ENCODE measurements around the gene SH3RF2. TPM values are rescaled to one million over a fixed set of nuclear protein-coding genes. Genes with fewer than 3 reads are reported as not detected.
A peak's percentile ranks its signal among the peaks of the same experiment; 100 is the strongest.

SH3RF2 gene
- total and polyA plus RNA-seq, 4 donors: 3.1 to 12.9 (median 4.1) TPM

DNA sequence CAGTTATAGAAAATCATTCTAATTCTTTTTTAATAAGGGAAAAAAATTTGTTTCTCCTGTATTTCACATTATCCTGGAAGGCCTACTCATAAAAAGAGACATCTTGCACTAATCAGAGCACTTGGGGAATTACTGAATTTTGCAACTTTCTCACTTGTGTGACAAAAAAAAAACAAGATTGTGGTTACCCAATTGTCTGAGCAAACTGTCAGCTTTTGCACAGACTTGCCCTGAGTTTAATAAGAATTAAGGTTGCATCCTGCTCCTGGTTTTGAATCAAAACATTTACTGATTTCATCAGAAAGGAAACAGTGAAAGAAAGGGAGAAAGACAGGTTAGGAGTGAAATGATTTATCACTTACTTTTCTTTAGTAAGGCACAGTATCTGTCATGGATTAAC, 10.6 kb upstream of the SH3RF2 start:
- intact Hi-C loops (cut with DNase I): no loop called here

GRCh38 chr5:145931718-145932117, 4.7 kb upstream of the SH3RF2 start:
- no peak for ATAC-seq (ENCODE audit: low FRiP score)
- H3K4me3 ChIP-seq (ENCODE audit: low read length in 2 of 2): no peak overlapping the region
- 46 to 50% methylated on average over 2 of the region's 2 CpGs for WGBS, 2 donors
- H3K27ac ChIP-seq (ENCODE audit: low read depth in 1 of 2, low read length in 2 of 2): no peak overlapping the region
- no peaks in the 10 kb centered on the region for H3K36me3 ChIP-seq (ENCODE audit: control insufficient read depth in 1 of 2, insufficient read depth in 2 of 2, low read length in 1 of 2)
- H3K9me3 ChIP-seq (ENCODE audit: control insufficient read depth, low read length): no peaks in the 10 kb centered on the region
- DNase-seq: no peak
- peaks cover 0 to 1% of the 10 kb centered on the region in 2 donors for H3K4me1 ChIP-seq (ENCODE audit: control insufficient read depth in 1 of 2, insufficient read depth in 2 of 2, low read length in 2 of 2)
- no peaks in the 10 kb centered on the region for H3K27me3 ChIP-seq (ENCODE audit: control insufficient read depth in 1 of 2, insufficient read depth in 2 of 2, low read length in 1 of 2)
- intact Hi-C loops (cut with DNase I): loop anchor here in 1 of 2 donors (5.0 to 10.0 kb wide), 2 partner anchors 94 to 103 kb away; partner anchors contain the start of gene PRELID2

More for the DNA sequence above, 10.6 kb upstream of the SH3RF2 start:
- Histone ChIP-seq H3K36me3 (ENCODE audit: control insufficient read depth in 1 of 2, insufficient read depth in 2 of 2, low read length in 1 of 2) (no peaks in the 10 kb centered on the region), H3K9me3 (ENCODE audit: control insufficient read depth, low read length) (no peaks in the 10 kb centered on the region), H3K4me1 (ENCODE audit: control insufficient read depth in 1 of 2, insufficient read depth in 2 of 2, low read length in 2 of 2) (peaks cover 1 to 4% of the 10 kb centered on the region in 2 donors), H3K27me3 (ENCODE audit: control insufficient read depth in 1 of 2, insufficient read depth in 2 of 2, low read length in 1 of 2) (no peaks in the 10 kb centered on the region), H3K4me3 (ENCODE audit: low read length in 2 of 2) (no peak overlapping the region), H3K27ac (ENCODE audit: low read depth in 1 of 2, low read length in 2 of 2) (no peak overlapping the region)
- DNase-seq: no peak
- peak; percentile 64 for ATAC-seq (ENCODE audit: low FRiP score)

DNA sequence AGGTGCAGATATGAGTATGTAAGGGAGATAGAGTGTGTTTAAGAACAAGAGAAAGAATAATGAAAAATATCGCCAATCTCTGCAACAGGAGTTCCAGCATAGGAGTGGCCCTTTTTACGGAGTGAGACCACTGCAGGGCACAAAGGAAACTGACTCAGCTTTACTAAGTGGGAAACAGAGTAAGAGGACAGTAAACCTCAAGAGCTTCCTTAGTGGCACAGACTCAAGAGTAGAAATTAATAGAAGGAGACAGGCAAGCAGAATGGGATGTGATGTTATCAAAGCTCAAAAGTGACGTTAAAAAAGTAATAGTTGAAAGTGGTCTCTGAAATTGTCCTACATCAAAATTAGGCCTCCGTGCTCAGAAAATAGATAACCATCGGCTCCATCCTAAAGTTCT, 2.1 kb upstream of the SH3RF2 start:
- H3K9me3 ChIP-seq (ENCODE audit: control insufficient read depth, low read length): no peaks in the 10 kb centered on the region
- H3K27me3 ChIP-seq (ENCODE audit: control insufficient read depth in 1 of 2, insufficient read depth in 2 of 2, low read length in 1 of 2): no peaks in the 10 kb centered on the region
- no peaks in the 10 kb centered on the region for H3K36me3 ChIP-seq (ENCODE audit: control insufficient read depth in 1 of 2, insufficient read depth in 2 of 2, low read length in 1 of 2)
- intact Hi-C loops (cut with DNase I): loop anchor here in 1 of 2 donors (5.0 to 10.0 kb wide), 2 partner anchors 97 to 101 kb away; partner anchors contain the start of gene PRELID2
- peaks cover 0 to 1% of the 10 kb centered on the region in 2 donors for H3K4me1 ChIP-seq (ENCODE audit: control insufficient read depth in 1 of 2, insufficient read depth in 2 of 2, low read length in 2 of 2)
- no peak overlapping the region for H3K27ac ChIP-seq (ENCODE audit: low read depth in 1 of 2, low read length in 2 of 2)
- WGBS, 2 donors: 71 to 75% methylated on average over 5 of the region's 5 CpGs
- ATAC-seq (ENCODE audit: low FRiP score) (no peak), DNase-seq (no peak)
- H3K4me3 ChIP-seq (ENCODE audit: low read length in 2 of 2): no peak overlapping the region

- no peaks in the 10 kb centered on the region for H3K36me3 ChIP-seq (ENCODE audit: control insufficient read depth in 1 of 2, insufficient read depth in 2 of 2, low read length in 1 of 2)
- no peaks in the 10 kb centered on the region for H3K27me3 ChIP-seq (ENCODE audit: control insufficient read depth in 1 of 2, insufficient read depth in 2 of 2, low read length in 1 of 2)
- peaks cover 0 to 1% of the 10 kb centered on the region in 2 donors for H3K4me1 ChIP-seq (ENCODE audit: control insufficient read depth in 1 of 2, insufficient read depth in 2 of 2, low read length in 2 of 2)
- ATAC-seq (ENCODE audit: low FRiP score) (peak; percentile 26), DNase-seq (no peak)
- no peaks in the 10 kb centered on the region for H3K9me3 ChIP-seq (ENCODE audit: control insufficient read depth, low read length)
- intact Hi-C loops (cut with DNase I): loop anchor here in 1 of 2 donors (5.0 to 10.0 kb wide), 2 partner anchors 40 to 97 kb away; no protein-coding TSS in a partner anchor
- H3K4me3 ChIP-seq (ENCODE audit: low read length in 2 of 2): peak overlapping the region; percentile 19 to 32
- H3K27ac ChIP-seq (ENCODE audit: low read depth in 1 of 2, low read length in 2 of 2): peak overlapping the region in 1 of 2 donors; percentile 58
- WGBS, 2 donors: 62 to 68% methylated on average over 23 of the region's 23 CpGs
Observed at GRCh38 chr5:145937432-145938250, 1.3 kb downstream of the SH3RF2 start.

GRCh38 chr5:145938776-145939539, 2.6 kb downstream of the SH3RF2 start:
- Histone ChIP-seq H3K27ac (ENCODE audit: low read depth in 1 of 2, low read length in 2 of 2) (peak overlapping the region in 1 of 2 donors; percentile 10), H3K4me1 (ENCODE audit: control insufficient read depth in 1 of 2, insufficient read depth in 2 of 2, low read length in 2 of 2) (peaks cover 0 to 5% of the 10 kb centered on the region in 2 donors), H3K27me3 (ENCODE audit: control insufficient read depth in 1 of 2, insufficient read depth in 2 of 2, low read length in 1 of 2) (no peaks in the 10 kb centered on the region), H3K36me3 (ENCODE audit: control insufficient read depth in 1 of 2, insufficient read depth in 2 of 2, low read length in 1 of 2) (no peaks in the 10 kb centered on the region), H3K9me3 (ENCODE audit: control insufficient read depth, low read length) (no peaks in the 10 kb centered on the region), H3K4me3 (ENCODE audit: low read length in 2 of 2) (no peak overlapping the region)
- 37 to 42% methylated on average over 11 of the region's 11 CpGs for WGBS, 2 donors
- no peak for DNase-seq
- ATAC-seq (ENCODE audit: low FRiP score): no peak
- intact Hi-C loops (cut with DNase I): loop anchor here in 1 of 2 donors (5.0 to 10.0 kb wide), 2 partner anchors 38 to 96 kb away; no protein-coding TSS in a partner anchor

DNA sequence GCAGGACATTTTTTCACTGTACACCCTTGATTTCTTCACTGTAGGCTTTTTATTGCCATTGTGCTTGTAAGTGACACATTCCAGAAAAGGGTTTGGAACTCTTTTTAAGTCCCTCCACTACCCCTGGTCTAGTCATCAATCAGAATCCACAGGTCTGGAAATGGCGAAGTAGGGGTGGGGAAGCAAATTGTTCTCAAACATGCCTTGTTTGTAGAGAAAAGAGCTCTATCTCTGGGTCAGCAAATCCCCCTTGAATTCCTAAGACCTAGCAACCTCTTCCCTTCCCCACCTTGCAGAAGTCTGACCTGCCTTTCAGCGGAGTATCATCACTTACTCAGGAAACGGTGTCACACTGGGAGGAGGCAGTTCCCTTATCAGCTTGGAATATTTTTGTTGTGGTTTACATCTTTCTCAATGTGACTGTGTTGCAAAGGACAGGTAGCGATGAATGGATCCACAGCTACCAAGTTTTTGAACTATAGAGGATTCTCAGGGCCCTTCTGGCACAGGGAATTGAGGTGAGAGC, 3.2 kb downstream of the SH3RF2 start:
- DNase-seq: no peak
- WGBS, 2 donors: 86 to 87% methylated on average over 4 of the region's 4 CpGs
- ATAC-seq (ENCODE audit: low FRiP score): no peak
- intact Hi-C loops (cut with DNase I): loop anchor here in 1 of 2 donors (5.0 to 10.0 kb wide), 2 partner anchors 38 to 95 kb away; no protein-coding TSS in a partner anchor
- H3K4me1 ChIP-seq (ENCODE audit: control insufficient read depth in 1 of 2, insufficient read depth in 2 of 2, low read length in 2 of 2): peaks cover 0 to 5% of the 10 kb centered on the region in 2 donors
- no peaks in the 10 kb centered on the region for H3K36me3 ChIP-seq (ENCODE audit: control insufficient read depth in 1 of 2, insufficient read depth in 2 of 2, low read length in 1 of 2)
- no peaks in the 10 kb centered on the region for H3K27me3 ChIP-seq (ENCODE audit: control insufficient read depth in 1 of 2, insufficient read depth in 2 of 2, low read length in 1 of 2)
- no peak overlapping the region for H3K4me3 ChIP-seq (ENCODE audit: low read length in 2 of 2)
- H3K9me3 ChIP-seq (ENCODE audit: control insufficient read depth, low read length): no peaks in the 10 kb centered on the region
- H3K27ac ChIP-seq (ENCODE audit: low read depth in 1 of 2, low read length in 2 of 2): no peak overlapping the region

- ATAC-seq (ENCODE audit: low FRiP score): no peak
- Histone ChIP-seq H3K4me1 (ENCODE audit: control insufficient read depth in 1 of 2, insufficient read depth in 2 of 2, low read length in 2 of 2) (peaks cover 0 to 3% of the 10 kb centered on the region in 2 donors), H3K36me3 (ENCODE audit: control insufficient read depth in 1 of 2, insufficient read depth in 2 of 2, low read length in 1 of 2) (no peaks in the 10 kb centered on the region), H3K27ac (ENCODE audit: low read depth in 1 of 2, low read length in 2 of 2) (no peak overlapping the region), H3K27me3 (ENCODE audit: control insufficient read depth in 1 of 2, insufficient read depth in 2 of 2, low read length in 1 of 2) (no peaks in the 10 kb centered on the region), H3K9me3 (ENCODE audit: control insufficient read depth, low read length) (no peaks in the 10 kb centered on the region), H3K4me3 (ENCODE audit: low read length in 2 of 2) (no peak overlapping the region)
- 92 to 94% methylated on average over 2 of the region's 2 CpGs for WGBS, 2 donors
- no peak for DNase-seq
- intact Hi-C loops (cut with DNase I): no loop called here
Observed at GRCh38 chr5:145941096-145941447, 4.7 kb downstream of the SH3RF2 start.

- 68 to 72% methylated on average over 3 of the region's 3 CpGs for WGBS, 2 donors
- ATAC-seq (ENCODE audit: low FRiP score): no peak
- H3K27me3 ChIP-seq (ENCODE audit: control insufficient read depth in 1 of 2, insufficient read depth in 2 of 2, low read length in 1 of 2): no peaks in the 10 kb centered on the region
- H3K36me3 ChIP-seq (ENCODE audit: control insufficient read depth in 1 of 2, insufficient read depth in 2 of 2, low read length in 1 of 2): no peaks in the 10 kb centered on the region
- intact Hi-C loops (cut with DNase I): no loop called here
- no peak overlapping the region for H3K4me3 ChIP-seq (ENCODE audit: low read length in 2 of 2)
- H3K27ac ChIP-seq (ENCODE audit: low read depth in 1 of 2, low read length in 2 of 2): no peak overlapping the region
- H3K4me1 ChIP-seq (ENCODE audit: control insufficient read depth in 1 of 2, insufficient read depth in 2 of 2, low read length in 2 of 2): peaks cover 0 to 3% of the 10 kb centered on the region in 2 donors
- no peaks in the 10 kb centered on the region for H3K9me3 ChIP-seq (ENCODE audit: control insufficient read depth, low read length)
- DNase-seq: no peak
Observed at GRCh38 chr5:145941448-145942130, 5.2 kb downstream of the SH3RF2 start.
